ENCODE data around the gene C6orf163.

Gene C6orf163

DNA sequence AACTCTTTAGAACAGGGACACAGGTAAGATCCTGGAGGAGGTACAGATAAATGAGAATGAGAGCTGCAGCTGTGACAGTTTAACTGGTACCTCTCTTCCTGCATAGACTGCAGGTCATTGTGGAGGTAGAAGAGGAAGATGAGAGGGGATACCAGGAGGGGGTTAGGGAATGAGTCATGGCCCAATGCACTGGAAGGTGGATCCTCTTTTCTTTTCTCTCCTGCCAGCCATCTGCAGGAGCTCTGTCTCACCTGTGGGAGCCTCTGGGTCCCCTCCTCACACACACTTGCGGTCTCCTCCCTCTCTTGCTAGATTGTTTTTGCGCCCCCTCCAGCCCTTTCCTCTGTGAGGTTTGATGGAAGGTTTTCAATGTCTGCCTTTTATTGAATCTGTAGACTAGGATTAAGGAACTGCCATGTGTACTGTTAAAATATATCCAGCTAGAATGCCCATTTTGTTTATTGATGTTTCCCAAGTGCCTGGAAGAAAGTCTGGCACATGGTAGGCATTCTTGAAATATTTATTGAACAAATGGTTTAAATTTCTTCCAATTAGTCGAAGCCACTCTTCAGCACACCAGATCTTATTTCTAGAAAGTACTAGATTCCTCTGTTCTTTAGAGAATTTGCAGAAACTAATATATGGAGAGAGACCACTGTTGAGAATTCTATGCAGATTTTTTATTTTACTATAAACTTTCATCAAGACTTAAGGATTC lies 13.0 kb downstream of the C6orf163 start:
- DNase-seq (ENCODE audit: low read depth): peak; percentile 39

DNA sequence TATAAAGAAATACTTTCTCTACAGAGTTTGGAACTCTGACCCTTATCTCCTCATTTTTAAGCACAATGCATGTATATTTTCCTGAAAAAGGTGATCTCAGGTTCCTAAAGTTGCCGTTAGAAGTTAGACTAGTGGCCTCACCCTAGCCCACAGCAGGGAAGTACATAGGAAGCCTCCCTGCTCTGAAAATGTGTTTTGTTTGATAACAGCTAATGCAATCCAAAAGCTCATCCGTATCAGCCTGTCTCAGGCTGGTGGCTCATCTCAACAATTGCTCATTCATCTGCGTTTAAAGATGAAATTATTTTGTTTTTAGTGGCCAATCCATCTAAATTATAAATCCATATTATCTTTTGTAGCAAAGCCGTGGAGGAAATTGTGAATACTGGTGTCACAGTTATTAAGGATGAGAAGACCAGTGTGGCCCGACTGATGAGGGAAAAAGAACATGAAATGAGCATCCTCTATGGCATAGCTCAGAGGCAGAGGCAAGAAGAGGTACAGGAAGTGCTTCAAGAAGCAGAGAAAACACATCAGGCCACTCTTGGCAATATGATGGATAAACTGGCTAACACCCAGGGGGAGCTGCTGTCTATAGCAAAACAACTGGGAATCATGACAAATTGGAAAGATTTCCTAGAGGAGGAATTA lies 20.1 kb downstream of the C6orf163 start:
- DNase-seq (ENCODE audit: low read depth): no peak

DNA sequence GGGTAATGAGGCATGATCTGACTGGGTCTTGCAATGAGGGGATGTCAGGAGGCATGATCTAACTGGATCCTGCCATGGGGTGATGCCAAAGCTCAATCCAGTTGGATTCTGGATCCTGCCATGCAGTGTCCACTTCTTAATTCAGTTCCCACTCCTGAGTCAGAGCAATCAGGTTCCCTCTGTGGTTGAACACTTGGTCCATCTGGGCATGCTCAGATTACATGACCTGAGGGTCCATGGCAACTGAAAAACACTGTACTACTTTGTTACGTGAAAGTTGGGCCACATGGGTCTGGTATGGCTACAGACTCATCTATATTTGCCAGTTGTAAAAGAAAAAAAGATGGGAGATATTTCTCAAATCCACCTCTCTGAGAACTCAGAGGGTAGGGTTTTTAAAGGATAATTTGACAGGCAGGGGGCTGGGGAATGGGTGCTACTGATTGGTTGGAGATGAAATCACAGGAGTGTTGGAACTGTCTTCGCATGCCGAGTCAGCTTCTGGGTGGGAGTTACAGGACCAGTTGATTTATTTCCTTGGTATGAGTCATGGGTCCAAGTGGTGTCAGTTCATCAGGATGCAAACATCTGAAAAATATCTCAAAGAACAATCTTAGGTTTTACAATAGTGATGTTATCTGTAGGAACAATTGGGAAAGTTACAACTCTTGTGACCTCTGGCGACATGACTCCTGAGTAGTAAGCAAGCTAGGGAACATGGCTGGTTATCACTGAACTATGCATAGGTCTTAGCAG lies 21.6 kb downstream of the C6orf163 start:
- DNase-seq (ENCODE audit: low read depth): peak; percentile 29

DNA sequence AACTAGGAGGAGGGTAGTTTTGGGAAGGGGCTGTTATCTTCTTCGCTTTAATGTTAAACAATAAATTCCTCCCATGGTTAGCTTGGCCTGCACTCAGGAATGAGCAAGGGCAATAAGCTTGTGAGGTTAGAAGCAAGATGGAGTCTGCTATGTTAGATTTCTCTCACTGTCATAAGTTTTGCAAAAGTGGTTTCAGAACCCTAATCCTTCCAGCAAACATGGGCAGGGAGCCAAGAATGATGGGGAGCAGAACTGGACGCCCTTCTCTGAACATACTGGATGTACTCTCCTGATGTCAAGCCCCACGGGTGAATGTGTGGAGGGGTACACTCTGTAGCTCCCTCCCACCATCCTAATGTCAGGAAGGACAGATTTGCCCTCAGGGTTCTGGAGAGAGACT lies 22.3 kb downstream of the C6orf163 start:
- DNase-seq (ENCODE audit: low read depth): no peak

DNA sequence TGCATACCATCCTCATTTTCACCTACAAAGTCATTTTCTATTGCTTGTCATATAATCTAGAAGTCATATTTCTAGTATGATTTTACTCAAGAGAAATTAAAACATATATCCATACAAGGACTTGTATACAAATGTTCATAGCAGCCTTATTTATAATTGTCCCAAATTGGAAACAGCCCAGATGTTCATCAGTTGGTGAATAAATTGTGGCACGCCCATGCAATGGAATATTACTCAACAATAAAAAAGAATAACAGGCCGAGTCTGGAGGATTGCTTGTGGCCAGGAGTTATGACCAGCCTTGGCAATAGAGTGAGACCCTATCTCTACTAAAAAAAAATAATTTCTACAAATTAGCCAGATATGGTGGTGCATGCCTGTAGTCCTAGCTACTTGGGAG lies 28.8 kb downstream of the C6orf163 start:
- no peak for DNase-seq (ENCODE audit: low read depth)

DNA sequence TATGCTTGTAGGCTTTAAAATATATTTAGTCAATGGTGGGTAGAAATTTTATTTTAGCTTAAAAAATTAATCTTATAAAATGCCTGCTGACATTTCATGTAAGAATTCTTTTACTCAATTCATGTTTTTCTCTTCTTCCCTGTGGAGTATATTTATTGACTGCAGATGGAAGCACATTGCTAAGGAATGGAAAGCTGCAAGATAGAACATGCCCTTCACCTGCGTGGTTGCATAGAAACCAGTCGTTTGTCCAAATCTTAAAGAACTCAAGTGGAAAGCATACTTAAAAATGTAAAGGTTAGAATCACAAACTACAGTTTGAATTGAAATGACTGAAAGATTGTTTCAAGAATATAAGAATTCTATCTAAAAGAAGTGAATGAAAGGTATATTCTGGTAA lies 30.7 kb downstream of the C6orf163 start:
- no peak for DNase-seq (ENCODE audit: low read depth)

DNA sequence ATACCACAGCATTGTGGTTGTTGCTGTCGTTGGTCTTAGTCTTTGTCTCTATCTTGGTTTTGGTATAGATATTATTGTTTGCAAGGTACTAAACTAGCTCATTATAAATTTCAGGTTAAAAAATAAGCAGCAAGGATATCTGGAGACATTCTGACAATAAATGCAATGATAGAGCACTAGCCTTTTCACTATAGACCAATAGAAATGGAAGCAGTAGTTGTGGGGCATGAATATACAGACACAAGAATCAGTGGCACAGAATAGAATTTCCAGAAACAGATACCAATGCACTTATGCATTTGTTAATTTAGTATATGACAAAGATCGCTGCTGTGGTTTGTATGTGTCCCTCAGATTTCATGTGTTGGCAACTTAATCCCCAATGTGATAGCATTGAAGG lies 32.0 kb downstream of the C6orf163 start:
- no peak for DNase-seq (ENCODE audit: low read depth)

GRCh38 chr6:87378947-87379346 lies 34.3 kb downstream of the C6orf163 start:
- DNase-seq (ENCODE audit: low read depth): no peak

GRCh38 chr6:87382861-87383260 lies 38.2 kb downstream of the C6orf163 start:
- DNase-seq (ENCODE audit: low read depth): no peak

DNA sequence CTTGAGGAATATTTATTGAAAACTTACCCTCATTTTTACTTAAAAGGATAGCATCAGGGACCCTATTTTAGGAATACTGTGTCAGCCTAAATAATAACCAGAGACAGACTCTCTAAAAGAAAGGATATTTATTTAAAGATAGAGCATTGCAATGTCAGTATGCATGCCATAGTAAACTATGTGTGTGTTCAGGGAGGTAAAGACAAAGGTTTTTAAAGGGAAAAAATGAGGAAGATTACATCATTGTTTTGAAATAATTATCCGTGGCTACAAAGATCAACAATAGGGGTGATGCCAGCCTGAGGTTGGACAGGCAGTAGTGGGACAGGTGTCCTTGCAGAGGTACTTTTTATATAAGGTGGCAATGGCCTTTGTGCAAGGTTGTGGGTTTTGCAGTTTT lies 39.4 kb downstream of the C6orf163 start:
- DNase-seq (ENCODE audit: low read depth): no peak

DNA sequence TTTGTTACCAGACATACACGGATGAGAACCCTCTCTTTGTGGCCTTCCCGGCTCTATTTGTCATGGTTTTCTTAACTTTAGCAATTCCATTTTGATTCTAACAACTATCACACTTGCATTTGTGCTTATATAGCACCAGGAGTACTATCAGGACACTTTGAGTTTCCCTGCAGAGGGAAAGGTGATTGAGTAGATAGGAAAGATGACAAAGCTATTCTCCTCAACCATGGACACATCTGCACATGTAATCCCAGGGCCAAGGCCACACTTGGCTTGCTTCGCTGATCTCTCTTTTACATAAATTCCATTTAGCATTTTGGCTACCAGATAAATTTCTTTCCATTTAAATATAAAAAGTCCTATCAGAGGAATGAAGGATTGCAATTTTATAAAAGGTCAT lies 39.8 kb downstream of the C6orf163 start:
- no peak for DNase-seq (ENCODE audit: low read depth)

GRCh38 chr6:87391334-87391733 lies 46.7 kb downstream of the C6orf163 start:
- peak; percentile 53 for DNase-seq (ENCODE audit: low read depth)

DNA sequence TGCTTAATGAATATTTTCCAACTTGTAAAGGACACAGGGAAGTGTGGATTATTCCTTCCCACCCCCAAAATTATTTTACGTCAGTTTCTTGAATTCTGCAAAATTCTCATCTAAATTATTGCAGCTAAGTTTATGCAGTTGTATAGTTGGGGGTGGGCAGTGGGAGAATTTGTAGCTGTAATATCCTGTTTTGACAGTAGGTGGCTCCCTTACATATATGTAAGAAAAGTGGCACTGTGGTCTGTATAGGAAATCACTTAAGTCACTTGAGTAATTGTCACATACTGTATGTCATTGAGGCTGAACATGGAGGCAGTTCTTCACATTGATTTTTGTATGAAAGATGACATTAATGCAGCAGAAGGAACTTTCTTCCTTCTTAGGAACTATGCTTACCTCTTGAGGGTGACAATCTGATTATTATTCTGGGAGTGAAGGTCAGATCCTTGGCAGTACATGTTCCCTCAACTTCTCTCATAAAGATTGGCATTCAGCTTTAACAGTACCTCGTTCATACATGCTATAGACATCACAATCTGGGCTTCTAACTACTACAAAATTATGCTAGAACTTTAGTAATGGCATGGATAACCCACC lies 48.5 kb downstream of the C6orf163 start:
- DNase-seq (ENCODE audit: low read depth): peak; percentile 71

DNA sequence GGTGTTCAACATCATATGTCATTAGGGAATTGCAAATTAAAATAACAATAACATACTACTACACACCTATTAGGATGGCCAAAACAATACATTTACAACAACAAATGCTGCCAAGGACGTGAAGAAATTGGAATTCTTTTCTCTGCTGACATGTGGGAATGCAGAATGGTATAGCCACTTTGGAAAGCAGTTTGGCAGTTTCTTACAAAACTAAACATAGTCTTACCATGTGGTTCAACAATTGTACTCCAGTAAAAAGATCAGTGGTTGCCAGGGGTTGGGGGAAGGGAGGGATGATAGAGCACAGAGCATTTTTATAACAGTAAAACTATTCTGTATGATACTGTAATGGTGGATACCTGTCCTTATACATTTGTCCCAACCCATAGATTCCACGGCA lies 50.8 kb downstream of the C6orf163 start:
- no peak for DNase-seq (ENCODE audit: low read depth)

DNA sequence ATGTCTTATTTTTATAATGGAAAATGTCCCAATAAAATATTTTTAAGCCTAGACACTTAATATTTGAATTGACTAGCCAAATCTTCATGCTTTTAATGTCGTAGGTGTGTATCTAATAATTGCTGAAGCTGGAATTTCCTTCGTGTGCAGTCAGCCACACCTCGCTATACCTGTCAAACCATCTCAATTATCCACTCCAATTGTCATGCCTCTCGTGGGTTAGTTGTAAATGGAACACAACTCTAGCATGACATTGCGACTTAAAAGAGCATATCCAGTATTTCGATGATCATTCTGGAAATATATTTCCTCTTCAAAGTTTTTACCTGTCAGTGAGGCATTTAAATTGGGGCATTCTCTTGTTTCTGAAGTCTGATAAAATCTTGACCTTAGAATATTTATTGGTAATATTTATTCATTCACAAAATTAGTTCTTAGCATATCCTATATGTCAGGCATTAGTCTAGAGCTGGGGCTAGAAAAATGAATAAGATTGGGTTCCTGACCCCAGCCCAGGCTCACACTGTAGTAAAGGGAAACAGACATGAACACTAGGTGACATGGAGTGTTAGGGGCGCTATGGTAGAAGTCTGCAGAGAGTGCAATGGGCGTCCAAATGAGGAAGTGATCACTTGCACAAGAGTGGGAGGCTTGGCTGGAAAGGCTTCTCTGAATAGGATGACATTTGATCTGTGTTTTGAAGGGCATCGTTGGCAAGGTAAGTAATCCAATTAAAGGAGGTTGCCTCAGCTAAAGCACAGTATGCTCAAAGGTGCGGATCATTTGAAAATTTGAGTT lies 52.2 kb downstream of the C6orf163 start:
- no peak for DNase-seq (ENCODE audit: low read depth)

DNA sequence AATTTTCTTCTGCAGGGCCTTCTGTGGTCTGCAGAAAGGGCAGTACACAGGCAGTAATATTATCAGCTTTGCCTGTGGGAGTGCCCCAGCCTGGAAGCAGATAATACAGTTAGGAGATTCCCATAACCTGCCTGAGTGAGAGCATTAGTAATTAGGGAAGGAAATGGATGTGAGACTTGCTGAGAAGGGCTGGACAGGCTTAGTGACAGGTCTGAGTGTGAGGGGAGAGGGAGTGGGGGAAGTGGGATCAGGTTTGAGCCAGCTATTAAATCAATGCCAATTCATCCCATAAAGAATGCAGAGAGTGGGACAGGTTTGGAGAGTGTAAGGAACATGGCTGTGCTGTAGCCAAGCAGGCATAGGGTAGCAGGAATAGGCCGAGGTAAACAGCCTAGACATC lies 53.0 kb downstream of the C6orf163 start:
- DNase-seq (ENCODE audit: low read depth): no peak

- no peak for DNase-seq (ENCODE audit: low read depth)
Measured at GRCh38 chr6:87401832-87402231, 57.2 kb downstream of the C6orf163 start.

DNA sequence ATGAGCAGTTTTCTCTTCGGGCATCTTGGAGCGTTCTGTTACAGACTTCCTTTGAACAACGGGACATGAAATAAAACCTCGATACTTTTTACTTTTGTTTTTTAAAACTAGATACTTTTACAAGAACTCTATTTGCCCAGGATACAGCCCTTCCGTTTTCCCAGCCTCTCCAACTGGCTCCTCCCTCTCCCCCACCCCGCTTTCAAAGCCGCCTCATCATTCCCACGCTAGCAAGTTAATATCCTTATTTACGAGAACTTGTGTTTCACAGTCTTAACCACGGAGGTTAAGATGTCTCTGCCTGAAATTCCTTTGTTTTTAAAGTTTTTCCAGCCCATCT lies 62.9 kb downstream of the C6orf163 start:
- no peak for DNase-seq (ENCODE audit: low read depth)

DNA sequence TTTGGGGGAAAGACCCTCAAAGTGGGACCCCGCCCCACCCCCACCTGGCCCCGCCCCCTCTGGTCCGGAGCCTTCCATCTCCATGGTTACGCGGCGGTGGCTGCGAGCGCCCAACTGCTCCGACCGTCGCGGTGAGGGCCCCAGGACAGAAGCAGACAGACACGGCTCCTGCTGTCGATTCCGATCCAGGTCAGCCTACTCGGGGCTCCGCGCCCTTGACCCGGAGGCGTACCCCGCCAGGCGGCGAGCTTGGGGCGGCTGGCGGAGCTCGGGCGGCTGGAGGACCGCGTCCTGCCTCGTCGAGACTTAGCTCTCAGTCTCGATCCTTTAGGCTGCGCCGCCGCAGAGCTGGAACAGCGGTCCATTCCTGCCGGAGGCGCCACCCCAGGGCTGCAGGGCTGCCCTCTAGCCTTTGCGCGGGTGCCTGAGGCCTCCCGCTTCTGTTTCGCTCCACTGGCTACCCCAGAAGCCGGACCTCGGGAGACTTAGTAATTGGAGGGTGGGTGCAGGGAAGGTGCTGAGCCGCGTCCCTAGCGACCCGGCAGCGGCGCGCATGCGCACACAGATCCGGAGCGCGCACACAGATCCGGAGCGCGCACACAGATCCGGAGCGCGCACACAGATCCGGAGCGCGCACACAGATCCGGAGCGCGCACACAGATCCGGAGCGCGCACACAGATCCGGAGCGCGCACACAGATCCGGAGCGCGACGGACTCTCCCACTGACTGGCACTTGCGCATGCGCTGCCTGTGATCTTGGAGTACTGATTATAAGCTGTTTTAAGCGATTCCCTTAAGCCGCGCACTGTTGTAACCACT lies 63.5 kb downstream of the C6orf163 start, which contains the start of gene CFAP206:
Gene CFAP206 (plus strand): TSS at position 72 of the 820 bp plus-strand sequence. CDS start 1,868 bp downstream, outside the sequence.
- DNase-seq (ENCODE audit: low read depth): peak; percentile 85

DNA sequence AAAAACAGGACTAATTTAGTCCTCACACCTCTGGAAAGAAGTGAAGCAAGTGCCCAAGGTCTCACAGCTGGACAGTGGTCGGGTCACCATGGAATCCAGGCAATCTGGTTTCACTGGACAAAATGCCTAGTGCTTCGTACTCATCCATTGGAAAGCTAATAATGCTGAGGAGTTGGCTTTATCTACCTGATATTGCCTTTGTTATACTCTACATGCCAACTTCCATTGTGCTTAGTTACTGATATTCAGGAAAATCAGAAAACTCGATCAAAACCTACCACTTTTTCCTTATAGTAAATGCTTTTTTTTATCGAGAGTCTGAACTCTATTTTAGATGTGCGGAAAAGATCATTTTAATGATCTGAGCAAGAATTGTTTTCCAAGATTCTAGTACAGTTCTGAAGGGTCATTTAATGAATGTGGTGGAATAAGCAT lies 64.1 kb downstream of the C6orf163 start:
- DNase-seq (ENCODE audit: low read depth): no peak
